GM21576 (cell line): ENCODE data around the gene CPLANE1.

ENCODE experiments used
- ATAC-seq: cut with Tn5 transposase; IDR thresholded peaks from one replicate; pipeline ENCODE4 v1.9.1; 2021; ENCODE audit warnings: mild to moderate bottlenecking, moderate library complexity; ENCODE audit not compliant: unreplicated experiment

Gene CPLANE1

GRCh38 chr5:37071901-37072581 lies 177.1 kb downstream of the CPLANE1 start:
- ATAC-seq, result no peak

DNA sequence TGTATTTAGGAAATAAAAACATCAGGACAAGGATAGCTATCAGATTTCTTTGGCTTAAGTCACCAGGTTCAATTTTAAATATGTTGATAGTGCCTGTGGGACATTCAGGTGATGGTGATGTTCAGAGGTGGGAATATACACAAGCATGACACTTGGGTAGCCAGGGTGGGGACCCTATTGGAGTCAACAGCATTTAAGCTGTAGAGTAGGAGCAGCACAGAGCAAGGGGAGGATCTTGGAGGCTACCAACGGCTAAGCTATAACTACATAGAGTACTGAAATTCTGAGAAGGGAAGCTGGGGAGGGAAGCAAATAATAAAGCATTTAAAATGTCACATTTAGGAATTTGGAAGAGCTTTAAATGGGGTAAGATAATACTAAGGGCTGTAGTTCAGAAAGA lies 177.7 kb downstream of the CPLANE1 start:
- ATAC-seq, result no peak

DNA sequence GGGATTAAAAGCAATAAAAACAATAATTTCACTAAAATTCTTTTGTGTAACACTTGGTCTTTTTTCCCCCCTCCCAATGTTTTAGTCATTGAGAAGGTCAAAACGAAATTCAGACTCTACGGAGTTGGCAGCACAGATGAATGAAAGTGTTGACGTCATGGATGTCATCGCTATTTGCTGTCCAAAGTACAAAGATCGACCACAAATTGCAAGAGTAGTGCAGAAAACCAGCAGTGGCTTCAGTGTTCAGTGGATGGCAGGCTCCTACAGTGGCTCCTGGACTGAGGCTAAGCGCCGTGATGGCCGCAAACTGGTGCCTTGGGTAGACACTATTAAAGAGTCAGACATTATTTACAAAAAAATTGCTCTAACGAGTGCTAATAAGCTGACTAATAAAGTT lies 184.7 kb downstream of the CPLANE1 start:
- no peak for ATAC-seq

DNA sequence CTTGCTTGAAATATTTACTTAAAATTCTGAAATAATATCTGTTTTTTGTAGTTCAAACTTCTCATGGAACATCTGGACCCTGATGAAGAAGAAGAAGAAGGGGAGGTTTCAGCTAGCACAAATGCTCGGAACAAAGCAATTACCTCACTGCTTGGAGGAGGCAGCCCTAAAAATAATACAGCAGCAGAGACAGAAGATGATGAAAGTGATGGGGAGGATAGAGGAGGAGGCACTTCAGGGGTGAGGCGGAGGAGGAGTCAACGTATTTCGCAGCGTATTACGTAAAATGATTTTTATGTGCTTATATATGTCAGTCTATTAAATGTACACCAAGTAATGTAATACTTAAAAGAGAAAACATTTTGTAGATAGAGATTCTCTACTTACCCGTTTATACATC lies 185.4 kb downstream of the CPLANE1 start:
- ATAC-seq, result no peak

DNA sequence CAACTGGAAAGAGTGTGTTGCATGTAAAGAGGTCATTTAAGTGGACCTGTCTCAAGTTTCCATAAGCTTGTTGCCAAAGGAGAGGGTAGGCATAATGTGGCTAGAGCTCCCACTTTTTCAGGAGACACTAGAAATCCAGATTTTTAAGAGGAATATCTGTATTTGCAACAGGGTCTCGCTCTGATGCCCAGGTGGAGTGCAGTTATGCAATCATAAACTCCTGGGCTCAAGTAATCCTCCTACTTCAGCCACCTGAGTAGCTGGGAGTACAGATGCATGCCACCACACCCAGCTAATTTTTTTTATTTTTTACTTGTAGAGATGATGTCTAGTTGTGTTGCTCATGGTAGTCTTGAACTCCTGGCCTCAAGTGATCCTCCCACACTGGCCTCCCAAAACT lies 189.1 kb downstream of the CPLANE1 start:
- ATAC-seq, result no peak

GRCh38 chr5:37056762-37057161 lies 192.4 kb downstream of the CPLANE1 start:
- no peak for ATAC-seq
